Breast epithelium (tissue), 4 donors: ENCODE data around the gene TBC1D10A. TPM values are rescaled to one million over a fixed set of nuclear protein-coding genes. Genes with fewer than 3 reads are reported as not detected.
A peak's percentile ranks its signal among the peaks of the same experiment; 100 is the strongest.

Source experiments
- DNase-seq, 2 donors: peaks; one replicate each; pipeline ENCODE4 v3.0.0-alpha.2; 2019; ENCODE audit warnings: low spot score in 2 of 2
- H3K27ac ChIP-seq, 2 donors: fragments of 200-600 bp; sonication (generic) in 1 of 2; one replicate each; pipeline ENCODE4 v1.5.1; 2016 to 2019; ENCODE audit warnings: mild to moderate bottlenecking in 1 of 2
- H3K27me3 ChIP-seq, 2 donors: fragments of 200-600 bp; sonication (generic) in 1 of 2; one replicate each; pipeline versions ENCODE4 v1.5.1 to v1.6.0; 2017 to 2019; ENCODE audit warnings: control low read depth in 1 of 2, mild to moderate bottlenecking in 1 of 2
- H3K36me3 ChIP-seq: fragments of 200-600 bp; one replicate; pipeline ENCODE4 v1.5.1; 2019
- H3K4me1 ChIP-seq, 2 donors: fragments of 200-600 bp; sonication (generic); one replicate each; pipeline ENCODE4 v1.5.1; 2016 to 2019; ENCODE audit warnings: control low read depth in 1 of 2
- H3K4me3 ChIP-seq, 3 donors: fragments of 200-600 bp; sonication (generic); 1 replicate in 2 of 3; 2 replicates in 1 of 3; pipeline ENCODE4 v1.5.1; 2016 to 2019; ENCODE audit warnings: mild to moderate bottlenecking in 3 of 3, moderate library complexity in 2 of 3
- H3K9me3 ChIP-seq, 2 donors: fragments of 200-600 bp; sonication (generic) in 1 of 2; one replicate each; pipeline ENCODE4 v1.5.1; 2016 to 2019; ENCODE audit warnings: control low read depth in 1 of 2
- CTCF ChIP-seq, 3 donors: fragments of 450-650 bp; IDR thresholded peaks; one replicate each; pipeline ENCODE4 v1.5.1; 2016 to 2017; ENCODE audit warnings: antibody characterized with exemption in 3 of 3, mild to moderate bottlenecking in 3 of 3, moderate library complexity in 3 of 3
- POLR2A ChIP-seq: fragments of 450-650 bp; IDR thresholded peaks from one replicate; pipeline ENCODE4 v1.6.1; 2016; ENCODE audit warnings: antibody characterized with exemption, mild to moderate bottlenecking, moderate library complexity
- POLR2AphosphoS5 ChIP-seq, 3 donors: sonication (generic); formaldehyde crosslinking; IDR thresholded peaks; one replicate each; pipeline ENCODE4 v1.6.1; 2017; ENCODE audit warnings: antibody characterized with exemption in 3 of 3
- intact Hi-C: fragments of 100-400 bp; cut with DNase I; formaldehyde crosslinking; loops from one replicate; pipeline ENCODE4 v1.15.1; 2023; ENCODE audit warnings: low total_unique reads
- total RNA-seq, 3 donors: library from RNA; depleted of rRNA; stranded (reverse); fragments of >200 nt; gene quantifications; one replicate each; pipeline ENCODE4 v1.1.0, GENCODE V29; 2016

Gene TBC1D10A
- total RNA-seq, 3 donors from 2014 or later: 25.0 to 50.1 (median 32.4) TPM

GRCh38 chr22:30305519-30305905 is 21.2 kb downstream of the TBC1D10A start:
- peak in 1 of 2 donors; percentile 41 for DNase-seq
- H3K4me3 ChIP-seq: peak overlapping the region in 1 of 3 donors; percentile 23
- intact Hi-C loops: no loop called here

GRCh38 chr22:30304495-30305244 is 22.1 kb downstream of the TBC1D10A start:
- H3K27ac ChIP-seq: peak overlapping the region; percentile 88 to 96
- H3K9me3 ChIP-seq: no peaks in the 10 kb centered on the region
- peak overlapping the region in 1 of 3 donors; percentile 23 for H3K4me3 ChIP-seq
- no peaks in the 10 kb centered on the region for H3K36me3 ChIP-seq
- H3K4me1 ChIP-seq: peaks cover 33 to 80% of the 10 kb centered on the region in 2 donors
- no peaks in the 10 kb centered on the region for H3K27me3 ChIP-seq
- intact Hi-C loops: no loop called here
- DNase-seq: peak in 1 of 2 donors; percentile 50
- TF ChIP-seq POLR2A: no peak
- no peak for TF ChIP-seq CTCF (IDR thresholded peaks at IDR 0.05)
- TF ChIP-seq POLR2AphosphoS5 (IDR thresholded peaks at IDR 0.05): no peak

More at GRCh38 chr22:30305519-30305905, 21.2 kb downstream of the TBC1D10A start:
- H3K4me1 ChIP-seq: peaks cover 36 to 88% of the 10 kb centered on the region in 2 donors
- H3K9me3 ChIP-seq: no peaks in the 10 kb centered on the region
- H3K36me3 ChIP-seq: no peaks in the 10 kb centered on the region
- peak; percentile 19 for TF ChIP-seq POLR2A
- TF ChIP-seq CTCF (IDR thresholded peaks at IDR 0.05): no peak
- TF ChIP-seq POLR2AphosphoS5 (IDR thresholded peaks at IDR 0.05): no peak
- H3K27ac ChIP-seq: peak overlapping the region; percentile 88 to 96
- H3K27me3 ChIP-seq: no peaks in the 10 kb centered on the region

- H3K4me1 ChIP-seq: peaks cover 43 to 77% of the 10 kb centered on the region in 2 donors
- H3K36me3 ChIP-seq: no peaks in the 10 kb centered on the region
- no peaks in the 10 kb centered on the region for H3K27me3 ChIP-seq
- H3K4me3 ChIP-seq: no peak overlapping the region
- DNase-seq: peak in 1 of 2 donors; percentile 67
- no peaks in the 10 kb centered on the region for H3K9me3 ChIP-seq
- TF ChIP-seq CTCF (IDR thresholded peaks at IDR 0.05): no peak
- no peak for TF ChIP-seq POLR2AphosphoS5 (IDR thresholded peaks at IDR 0.05)
- no peak for TF ChIP-seq POLR2A
- H3K27ac ChIP-seq: peak overlapping the region; percentile 88 to 96
- intact Hi-C loops: no loop called here
Measured at GRCh38 chr22:30302810-30303138, 24.0 kb downstream of the TBC1D10A start.

GRCh38 chr22:30301995-30302809 is 24.5 kb downstream of the TBC1D10A start:
- no peak for TF ChIP-seq POLR2AphosphoS5 (IDR thresholded peaks at IDR 0.05)
- no peak for TF ChIP-seq CTCF (IDR thresholded peaks at IDR 0.05)
- TF ChIP-seq POLR2A: no peak
- H3K27me3 ChIP-seq: no peaks in the 10 kb centered on the region
- H3K36me3 ChIP-seq: no peaks in the 10 kb centered on the region
- peak overlapping the region; percentile 88 to 96 for H3K27ac ChIP-seq
- peak overlapping the region in 1 of 3 donors; percentile 24 for H3K4me3 ChIP-seq
- intact Hi-C loops: no loop called here
- peaks cover 44 to 77% of the 10 kb centered on the region in 2 donors for H3K4me1 ChIP-seq
- peak in 1 of 2 donors; percentile 58 for DNase-seq
- no peaks in the 10 kb centered on the region for H3K9me3 ChIP-seq

GRCh38 chr22:30299322-30299721 is 27.4 kb downstream of the TBC1D10A start:
- intact Hi-C loops: no loop called here
- DNase-seq: no peak
- H3K4me1 ChIP-seq: peaks cover 28 to 57% of the 10 kb centered on the region in 2 donors

More at GRCh38 chr22:30299322-30299721, 27.4 kb downstream of the TBC1D10A start:
- Histone ChIP-seq H3K27me3 (no peaks in the 10 kb centered on the region), H3K27ac (peak overlapping the region; percentile 85 to 94), H3K36me3 (no peaks in the 10 kb centered on the region), H3K4me3 (no peak overlapping the region), H3K9me3 (no peaks in the 10 kb centered on the region)
- TF ChIP-seq POLR2AphosphoS5 (IDR thresholded peaks at IDR 0.05) (no peak), POLR2A (no peak), CTCF (IDR thresholded peaks at IDR 0.05) (no peak)
